ENCODE results near the gene DDX42. TPM values are rescaled to one million over a fixed set of nuclear protein-coding genes. Genes with fewer than 3 reads are reported as not detected.

The DDX42 gene
- total and polyA plus RNA-seq, 2 of the 13 experiments (the other 11 are each of a cell fraction or from before 2014, with no cell fraction given) = 87.2 to 92.9 TPM

DNA sequence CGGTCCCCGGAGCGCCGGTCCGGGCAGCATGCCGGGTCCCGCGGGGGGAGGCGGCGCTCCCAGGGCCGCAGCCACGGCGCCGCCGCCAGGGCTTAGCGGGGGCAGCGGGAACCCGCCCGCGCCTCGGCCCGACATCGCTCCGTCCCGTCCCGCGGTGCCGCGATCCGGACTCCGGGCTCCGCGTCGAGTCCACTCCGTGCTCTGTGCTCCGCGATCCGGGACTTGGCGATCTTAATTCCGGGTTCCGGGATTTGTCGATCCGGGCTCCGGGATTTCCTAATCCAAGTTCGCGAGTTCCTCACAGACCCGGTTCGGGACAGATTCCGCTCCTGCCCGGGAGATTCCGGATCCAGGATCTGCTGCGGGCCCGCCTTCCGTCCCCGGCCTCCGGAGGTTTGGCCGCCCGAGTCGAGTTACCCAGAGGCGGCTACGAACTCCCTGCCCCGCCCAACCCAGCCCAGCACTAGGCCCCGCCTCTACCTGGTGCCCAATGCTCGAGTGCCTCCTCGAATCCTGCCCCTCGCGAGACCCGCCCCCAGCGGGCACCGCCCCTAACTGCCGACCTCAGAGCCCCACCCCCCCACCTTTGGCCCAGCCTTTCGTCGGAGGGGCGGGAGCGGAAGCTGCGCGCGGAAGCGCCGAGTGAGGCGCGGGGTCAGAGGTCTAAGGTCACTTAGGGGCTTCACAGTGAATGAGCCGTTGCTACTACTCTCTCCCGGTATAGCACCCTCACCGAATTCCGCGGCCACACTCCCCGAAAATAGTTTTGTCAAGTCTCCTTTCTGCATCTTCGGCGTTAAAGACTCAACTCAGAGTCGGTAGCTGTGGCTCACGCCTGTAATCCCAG, 68.8 kb downstream of the DDX42 start, which contains the start of gene SMARCD2 (continued):
- TF ChIP-seq, protein P1, sequence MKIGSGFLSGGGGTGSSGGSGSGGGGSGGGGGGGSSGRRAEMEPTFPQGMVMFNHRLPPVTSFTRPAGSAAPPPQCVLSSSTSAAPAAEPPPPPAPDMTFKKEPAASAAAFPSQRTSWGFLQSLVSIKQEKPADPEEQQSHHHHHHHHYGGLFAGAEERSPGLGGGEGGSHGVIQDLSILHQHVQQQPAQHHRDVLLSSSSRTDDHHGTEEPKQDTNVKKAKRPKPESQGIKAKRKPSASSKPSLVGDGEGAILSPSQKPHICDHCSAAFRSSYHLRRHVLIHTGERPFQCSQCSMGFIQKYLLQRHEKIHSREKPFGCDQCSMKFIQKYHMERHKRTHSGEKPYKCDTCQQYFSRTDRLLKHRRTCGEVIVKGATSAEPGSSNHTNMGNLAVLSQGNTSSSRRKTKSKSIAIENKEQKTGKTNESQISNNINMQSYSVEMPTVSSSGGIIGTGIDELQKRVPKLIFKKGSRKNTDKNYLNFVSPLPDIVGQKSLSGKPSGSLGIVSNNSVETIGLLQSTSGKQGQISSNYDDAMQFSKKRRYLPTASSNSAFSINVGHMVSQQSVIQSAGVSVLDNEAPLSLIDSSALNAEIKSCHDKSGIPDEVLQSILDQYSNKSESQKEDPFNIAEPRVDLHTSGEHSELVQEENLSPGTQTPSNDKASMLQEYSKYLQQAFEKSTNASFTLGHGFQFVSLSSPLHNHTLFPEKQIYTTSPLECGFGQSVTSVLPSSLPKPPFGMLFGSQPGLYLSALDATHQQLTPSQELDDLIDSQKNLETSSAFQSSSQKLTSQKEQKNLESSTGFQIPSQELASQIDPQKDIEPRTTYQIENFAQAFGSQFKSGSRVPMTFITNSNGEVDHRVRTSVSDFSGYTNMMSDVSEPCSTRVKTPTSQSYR (CRISPR knock-in tag; IDR thresholded peaks at IDR 0.05; ENCODE audit: borderline replicate concordance) = peak; percentile 64
- TF ChIP-seq RXRA (CRISPR knock-in tag; IDR thresholded peaks at IDR 0.05) (peak; percentile 98), ZNF468 (CRISPR knock-in tag; IDR thresholded peaks at IDR 0.05) (no peak), KMT2A (CRISPR knock-in tag; IDR thresholded peaks at IDR 0.05) (peak; percentile 75; the same call in 1 of the 2 replicates), ATM (IDR thresholded peaks at IDR 0.05; ENCODE audit: borderline replicate concordance) (no peak), SMC3 (IDR thresholded peaks at IDR 0.05; ENCODE audit: low read length) (no peak; the same call in 1 of the 2 replicates), ATRX (CRISPR knock-in tag; IDR thresholded peaks at IDR 0.05; ENCODE audit: borderline replicate concordance) (no peak), ZNF790 (CRISPR knock-in tag; IDR thresholded peaks at IDR 0.05; ENCODE audit: borderline replicate concordance) (peak; percentile 95), FOXJ3 (CRISPR knock-in tag; IDR thresholded peaks at IDR 0.05; ENCODE audit: borderline replicate concordance) (peak; percentile 86), SOX13 (IDR thresholded peaks at IDR 0.05) (peak; percentile 78), SOX13 (CRISPR knock-in tag; conservative IDR thresholded peaks at IDR 0.05 in 1 of 2, IDR thresholded peaks at IDR 0.05 in 1 of 2) (peak in 1 of 2 experiments; percentile 80; a peak in 2 of 4 replicates), RNF2 (conservative IDR thresholded peaks at IDR 0.05; ENCODE audit: low read depth) (peak; percentile 65; the same call in 1 of the 2 replicates), BRCA1 (CRISPR knock-in tag; IDR thresholded peaks at IDR 0.05) (peak; percentile 97), BCL6 (CRISPR knock-in tag; IDR thresholded peaks at IDR 0.05) (peak; percentile 66), PTBP1 (IDR thresholded peaks at IDR 0.05; ENCODE audit: low read depth, low read length, poor library complexity, severe bottlenecking) (peak; percentile 95), IKZF4 (CRISPR knock-in tag; IDR thresholded peaks at IDR 0.05; ENCODE audit: borderline replicate concordance, low read depth, not compliant biosample characterization) (peak; percentile 53), ZNF879 (CRISPR knock-in tag; IDR thresholded peaks at IDR 0.05) (peak; percentile 47; the same call in 1 of the 2 replicates), TSC22D2 (CRISPR knock-in tag; IDR thresholded peaks at IDR 0.05; ENCODE audit: borderline replicate concordance) (peak; percentile 94), ZSCAN31 (CRISPR knock-in tag; IDR thresholded peaks at IDR 0.05; ENCODE audit: low read depth) (peak; percentile 81; the same call in 1 of the 2 replicates), ZNF232 (CRISPR knock-in tag; IDR thresholded peaks at IDR 0.05; ENCODE audit: borderline replicate concordance) (peak; percentile 97), CCAR2 (optimal IDR thresholded peaks at IDR 0.05; ENCODE audit: low read depth, low read length) (peak; percentile 99)
- TF ChIP-seq, protein P2, sequence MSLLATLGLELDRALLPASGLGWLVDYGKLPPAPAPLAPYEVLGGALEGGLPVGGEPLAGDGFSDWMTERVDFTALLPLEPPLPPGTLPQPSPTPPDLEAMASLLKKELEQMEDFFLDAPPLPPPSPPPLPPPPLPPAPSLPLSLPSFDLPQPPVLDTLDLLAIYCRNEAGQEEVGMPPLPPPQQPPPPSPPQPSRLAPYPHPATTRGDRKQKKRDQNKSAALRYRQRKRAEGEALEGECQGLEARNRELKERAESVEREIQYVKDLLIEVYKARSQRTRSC (CRISPR knock-in tag; IDR thresholded peaks at IDR 0.05; ENCODE audit: low read depth) = peak; percentile 68; the same call in 1 of the 2 replicates
- TF ChIP-seq, protein P3, sequence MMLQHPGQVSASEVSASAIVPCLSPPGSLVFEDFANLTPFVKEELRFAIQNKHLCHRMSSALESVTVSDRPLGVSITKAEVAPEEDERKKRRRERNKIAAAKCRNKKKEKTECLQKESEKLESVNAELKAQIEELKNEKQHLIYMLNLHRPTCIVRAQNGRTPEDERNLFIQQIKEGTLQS (CRISPR knock-in tag; IDR thresholded peaks at IDR 0.05) = peak; percentile 80
- TF ChIP-seq, protein P4, sequence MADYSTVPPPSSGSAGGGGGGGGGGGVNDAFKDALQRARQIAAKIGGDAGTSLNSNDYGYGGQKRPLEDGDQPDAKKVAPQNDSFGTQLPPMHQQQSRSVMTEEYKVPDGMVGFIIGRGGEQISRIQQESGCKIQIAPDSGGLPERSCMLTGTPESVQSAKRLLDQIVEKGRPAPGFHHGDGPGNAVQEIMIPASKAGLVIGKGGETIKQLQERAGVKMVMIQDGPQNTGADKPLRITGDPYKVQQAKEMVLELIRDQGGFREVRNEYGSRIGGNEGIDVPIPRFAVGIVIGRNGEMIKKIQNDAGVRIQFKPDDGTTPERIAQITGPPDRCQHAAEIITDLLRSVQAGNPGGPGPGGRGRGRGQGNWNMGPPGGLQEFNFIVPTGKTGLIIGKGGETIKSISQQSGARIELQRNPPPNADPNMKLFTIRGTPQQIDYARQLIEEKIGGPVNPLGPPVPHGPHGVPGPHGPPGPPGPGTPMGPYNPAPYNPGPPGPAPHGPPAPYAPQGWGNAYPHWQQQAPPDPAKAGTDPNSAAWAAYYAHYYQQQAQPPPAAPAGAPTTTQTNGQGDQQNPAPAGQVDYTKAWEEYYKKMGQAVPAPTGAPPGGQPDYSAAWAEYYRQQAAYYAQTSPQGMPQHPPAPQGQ (CRISPR knock-in tag; IDR thresholded peaks at IDR 0.05; ENCODE audit: borderline replicate concordance) = peak; percentile 86; the same call in 1 of the 2 replicates
